Measurements from ENCODE around the gene PPP4R1. TPM values are rescaled to one million over a fixed set of nuclear protein-coding genes. Genes with fewer than 3 reads are reported as not detected.

The PPP4R1 gene
- total and polyA plus RNA-seq, 8 donors, result 25.9 to 372 (median 40.7) TPM

GRCh38 chr18:9619545-9619944 lies 5.2 kb upstream of the PPP4R1 start:
- peak in 1 of 2 donors; percentile 30 for DNase-seq
- Histone ChIP-seq H3K9me3 (no peaks in the 10 kb centered on the region), H3K4me3 (no peak overlapping the region), H3K27me3 (no peaks in the 10 kb centered on the region), H3K27ac (peak overlapping the region in 3 of 5 donors; percentile 46 to 57 (median 56)), H3K4me1 (peaks cover 0 to 29% (median 20%) of the 10 kb centered on the region in 4 donors), H3K36me3 (no peaks in the 10 kb centered on the region)
- intact Hi-C loops (cut with DNase I; ENCODE audit: low total_unique reads), result no loop called here
- WGBS, 5 donors, result 4 to 25% (median 10%) methylated on average over 1 of the region's 1 CpG
- peak in 1 of 3 donors; percentile 45 for TF ChIP-seq POLR2AphosphoS5 (IDR thresholded peaks at IDR 0.05)
- TF ChIP-seq CTCF (IDR thresholded peaks at IDR 0.05), result no peak
- no peak for TF ChIP-seq EP300 (IDR thresholded peaks at IDR 0.05)
- no peak for TF ChIP-seq POLR2A (IDR thresholded peaks at IDR 0.05)

GRCh38 chr18:9619056-9619455 lies 4.7 kb upstream of the PPP4R1 start:
- no peaks in the 10 kb centered on the region for H3K9me3 ChIP-seq
- H3K27ac ChIP-seq, result peak overlapping the region in 3 of 5 donors; percentile 46 to 57 (median 56)
- H3K27me3 ChIP-seq, result no peaks in the 10 kb centered on the region
- no peak for TF ChIP-seq EP300 (IDR thresholded peaks at IDR 0.05)
- no peak for TF ChIP-seq POLR2AphosphoS5 (IDR thresholded peaks at IDR 0.05)
- TF ChIP-seq POLR2A (IDR thresholded peaks at IDR 0.05), result no peak
- no peak for TF ChIP-seq CTCF (IDR thresholded peaks at IDR 0.05)
- no peaks in the 10 kb centered on the region for H3K36me3 ChIP-seq
- H3K4me3 ChIP-seq, result no peak overlapping the region
- no peak for DNase-seq
- 42 to 62% (median 53%) methylated on average over 3 of the region's 3 CpGs for WGBS, 5 donors
- peaks cover 0 to 29% (median 20%) of the 10 kb centered on the region in 4 donors for H3K4me1 ChIP-seq
- intact Hi-C loops (cut with DNase I; ENCODE audit: low total_unique reads), result no loop called here

- intact Hi-C loops (cut with DNase I; ENCODE audit: low total_unique reads), result no loop called here
- Histone ChIP-seq H3K36me3 (no peaks in the 10 kb centered on the region), H3K9me3 (no peaks in the 10 kb centered on the region), H3K27me3 (no peaks in the 10 kb centered on the region), H3K4me1 (peaks cover 4 to 43% (median 28%) of the 10 kb centered on the region in 4 donors), H3K27ac (no peak overlapping the region), H3K4me3 (no peak overlapping the region)
- no peak for TF ChIP-seq CTCF (IDR thresholded peaks at IDR 0.05)
- TF ChIP-seq POLR2A (IDR thresholded peaks at IDR 0.05), result no peak
- TF ChIP-seq POLR2AphosphoS5 (IDR thresholded peaks at IDR 0.05), result no peak
- no peak for TF ChIP-seq EP300 (IDR thresholded peaks at IDR 0.05)
- no peak for DNase-seq
- WGBS, 5 donors, result 71 to 79% (median 76%) methylated on average over 5 of the region's 5 CpGs
Observed at GRCh38 chr18:9617006-9617542, 2.7 kb upstream of the PPP4R1 start.

- WGBS, 5 donors, result 90 to 98% (median 94%) methylated on average over 2 of the region's 2 CpGs
- Histone ChIP-seq H3K4me1 (peaks cover 4 to 53% (median 37%) of the 10 kb centered on the region in 4 donors), H3K4me3 (no peak overlapping the region), H3K27me3 (no peaks in the 10 kb centered on the region), H3K27ac (peak overlapping the region in 3 of 5 donors; percentile 95 to 99 (median 96)), H3K36me3 (peaks cover 0 to 8% (median 5%) of the 10 kb centered on the region in 4 donors), H3K9me3 (no peaks in the 10 kb centered on the region)
- no peak for TF ChIP-seq POLR2AphosphoS5 (IDR thresholded peaks at IDR 0.05)
- TF ChIP-seq CTCF (IDR thresholded peaks at IDR 0.05), result no peak
- TF ChIP-seq POLR2A (IDR thresholded peaks at IDR 0.05), result no peak
- no peak for TF ChIP-seq EP300 (IDR thresholded peaks at IDR 0.05)
- intact Hi-C loops (cut with DNase I; ENCODE audit: low total_unique reads), result no loop called here
- DNase-seq, result no peak
Observed at GRCh38 chr18:9616049-9616448, 1.7 kb upstream of the PPP4R1 start.
